Muscle layer of duodenum (tissue), 2 donors: ENCODE measurements around the gene CADPS.

Source experiments
- H3K27ac ChIP-seq: one replicate; pipeline ENCODE4 v1.7.0; 2013; ENCODE audit warnings: mild to moderate bottlenecking, low read length
- H3K27me3 ChIP-seq: one replicate; pipeline ENCODE4 v1.7.0; 2013; ENCODE audit warnings: low read depth, mild to moderate bottlenecking, control low read depth, low read length
- H3K36me3 ChIP-seq, 2 donors: one replicate each; pipeline ENCODE4 v1.7.0; 2013; ENCODE audit warnings: low read length in 2 of 2, control low read depth in 1 of 2, mild to moderate bottlenecking in 1 of 2; ENCODE audit not compliant: insufficient read depth in 2 of 2, control insufficient read depth in 1 of 2
- H3K4me1 ChIP-seq, 2 donors: one replicate each; pipeline ENCODE4 v1.7.0; 2013; ENCODE audit warnings: low read length in 2 of 2, mild to moderate bottlenecking in 2 of 2, control low read depth in 1 of 2, moderate library complexity in 1 of 2; ENCODE audit not compliant: insufficient read depth in 2 of 2, control insufficient read depth in 1 of 2
- H3K4me3 ChIP-seq, 2 donors: one replicate each; pipeline ENCODE4 v1.7.0; 2013; ENCODE audit warnings: low read length in 2 of 2, low read depth in 1 of 2, mild to moderate bottlenecking in 1 of 2
- H3K9me3 ChIP-seq, 2 donors: one replicate each; pipeline ENCODE4 v1.7.0; 2013; ENCODE audit warnings: low read length in 2 of 2, control low read depth in 1 of 2, mild to moderate bottlenecking in 1 of 2; ENCODE audit not compliant: control insufficient read depth in 1 of 2
- donor health status: healthy.

The CADPS gene

DNA sequence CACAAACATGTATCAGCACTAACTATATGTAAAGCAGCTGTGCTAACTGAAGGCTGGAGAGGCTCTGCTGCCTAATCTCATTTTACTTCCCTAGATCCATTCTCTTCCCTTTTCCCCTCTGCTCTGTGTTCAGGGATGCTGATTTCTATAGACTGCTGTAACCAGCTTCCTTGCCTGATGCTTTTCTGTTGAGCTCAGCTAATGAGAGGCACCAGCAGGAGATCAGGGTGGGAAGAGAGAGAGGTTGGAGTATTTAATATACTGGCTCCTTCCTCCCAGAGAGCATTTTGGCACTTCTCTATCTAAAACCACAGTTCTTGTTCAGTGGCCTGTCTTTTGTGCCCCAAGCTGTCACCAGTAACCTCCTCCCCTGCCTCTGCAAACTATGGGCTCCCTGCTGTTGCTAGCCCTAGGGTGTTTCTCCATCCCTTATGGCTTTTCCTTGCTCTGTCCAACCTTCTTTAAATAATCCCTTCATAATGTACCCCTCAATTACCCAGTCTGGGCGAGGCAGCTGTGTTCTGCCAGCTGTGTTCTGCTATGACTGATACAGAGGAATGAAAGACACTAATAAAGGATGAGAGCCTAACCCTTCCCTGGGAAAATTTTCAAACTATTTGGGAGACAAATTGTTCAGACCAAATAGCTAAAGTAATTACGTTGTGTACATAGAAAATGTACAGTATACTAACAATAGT, 69.5 kb downstream of the CADPS start:
- Histone ChIP-seq H3K36me3 (no peaks in the 10 kb centered on the region), H3K4me1 (no peaks in the 10 kb centered on the region), H3K27ac (no peak overlapping the region), H3K4me3 (no peak overlapping the region), H3K27me3 (no peaks in the 10 kb centered on the region), H3K9me3 (no peaks in the 10 kb centered on the region)

GRCh38 chr3:62805106-62805505, 70.1 kb downstream of the CADPS start:
- Histone ChIP-seq H3K4me1 (no peaks in the 10 kb centered on the region), H3K27me3 (no peaks in the 10 kb centered on the region), H3K4me3 (no peak overlapping the region), H3K36me3 (no peaks in the 10 kb centered on the region), H3K9me3 (no peaks in the 10 kb centered on the region), H3K27ac (no peak overlapping the region)

GRCh38 chr3:62803276-62803675, 71.9 kb downstream of the CADPS start:
- no peak overlapping the region for H3K27ac ChIP-seq
- H3K27me3 ChIP-seq, result no peaks in the 10 kb centered on the region
- H3K4me3 ChIP-seq, result no peak overlapping the region
- no peaks in the 10 kb centered on the region for H3K9me3 ChIP-seq
- no peaks in the 10 kb centered on the region for H3K36me3 ChIP-seq
- no peaks in the 10 kb centered on the region for H3K4me1 ChIP-seq

DNA sequence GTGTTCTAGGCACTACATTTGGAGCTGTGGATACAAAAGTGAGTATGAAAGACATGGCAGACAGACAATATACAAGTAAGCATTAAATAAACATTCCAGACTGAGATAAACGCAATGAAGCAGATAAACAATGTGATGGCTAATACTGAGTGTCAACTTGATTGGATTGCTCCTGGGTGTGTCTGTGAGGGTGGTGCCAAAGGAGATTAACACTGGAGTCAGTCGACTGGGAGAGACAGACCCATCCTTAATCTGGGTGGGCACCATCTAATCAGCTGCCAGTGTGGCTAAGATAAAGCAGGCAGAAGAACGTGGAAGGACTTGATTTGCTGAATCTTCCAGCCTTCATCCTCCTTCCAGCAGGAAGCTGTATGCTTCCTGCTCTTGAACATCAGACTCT, 77.2 kb downstream of the CADPS start:
- Histone ChIP-seq H3K27ac (no peak overlapping the region), H3K36me3 (no peaks in the 10 kb centered on the region), H3K4me1 (no peaks in the 10 kb centered on the region), H3K4me3 (no peak overlapping the region), H3K27me3 (no peaks in the 10 kb centered on the region), H3K9me3 (no peaks in the 10 kb centered on the region)

DNA sequence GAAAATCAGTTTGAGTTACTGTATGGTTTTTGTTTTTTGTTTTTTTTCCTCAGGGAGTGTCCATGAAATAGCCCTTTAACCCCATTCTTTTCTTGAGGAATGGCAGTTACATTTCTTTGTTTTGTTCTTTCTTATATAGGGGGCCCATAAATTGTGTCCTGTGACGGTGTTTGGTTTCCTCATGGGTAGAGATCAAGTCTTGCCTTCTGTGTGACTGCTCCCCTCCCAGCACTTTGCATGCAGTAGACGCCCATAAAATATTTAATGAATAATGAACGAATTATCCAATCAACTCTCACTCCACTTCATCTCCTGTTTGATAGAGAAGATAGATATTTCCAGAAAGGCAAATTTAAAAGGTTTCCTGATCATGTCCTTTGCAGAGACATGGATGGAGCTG, 78.1 kb downstream of the CADPS start:
- Histone ChIP-seq H3K4me3 (no peak overlapping the region), H3K9me3 (no peaks in the 10 kb centered on the region), H3K27ac (no peak overlapping the region), H3K4me1 (no peaks in the 10 kb centered on the region), H3K36me3 (no peaks in the 10 kb centered on the region), H3K27me3 (no peaks in the 10 kb centered on the region)

- H3K4me1 ChIP-seq, result no peaks in the 10 kb centered on the region
- no peak overlapping the region for H3K4me3 ChIP-seq
- no peak overlapping the region for H3K27ac ChIP-seq
- H3K9me3 ChIP-seq, result no peaks in the 10 kb centered on the region
- H3K27me3 ChIP-seq, result no peaks in the 10 kb centered on the region
- no peaks in the 10 kb centered on the region for H3K36me3 ChIP-seq
Observed at GRCh38 chr3:62795978-62796657, 79.1 kb downstream of the CADPS start.

DNA sequence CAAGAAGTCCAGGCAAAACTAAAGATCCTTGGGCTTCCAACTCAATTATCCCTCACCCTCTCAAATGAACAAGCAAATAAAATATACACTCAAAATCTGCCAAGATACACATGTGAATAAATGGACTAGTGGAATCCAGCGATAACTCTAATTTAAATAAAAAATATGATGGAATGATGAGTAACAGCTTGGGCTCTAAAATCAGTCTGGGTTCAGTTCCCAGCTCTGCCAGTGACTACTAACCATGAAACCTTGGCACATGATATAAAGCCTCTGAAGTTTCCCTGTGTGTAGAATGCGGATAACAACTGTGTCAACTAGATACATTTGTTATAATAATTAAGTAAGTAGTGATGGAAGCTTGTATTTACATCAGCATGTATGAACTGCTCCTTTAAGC, 81.3 kb downstream of the CADPS start:
- no peaks in the 10 kb centered on the region for H3K4me1 ChIP-seq
- H3K9me3 ChIP-seq, result no peaks in the 10 kb centered on the region
- no peak overlapping the region for H3K27ac ChIP-seq
- no peaks in the 10 kb centered on the region for H3K36me3 ChIP-seq
- no peaks in the 10 kb centered on the region for H3K27me3 ChIP-seq
- no peak overlapping the region for H3K4me3 ChIP-seq

GRCh38 chr3:62785384-62785783, 89.8 kb downstream of the CADPS start:
- Histone ChIP-seq H3K4me3 (no peak overlapping the region), H3K27me3 (no peaks in the 10 kb centered on the region), H3K27ac (no peak overlapping the region), H3K36me3 (no peaks in the 10 kb centered on the region), H3K9me3 (no peaks in the 10 kb centered on the region), H3K4me1 (no peaks in the 10 kb centered on the region)

- no peaks in the 10 kb centered on the region for H3K9me3 ChIP-seq
- H3K36me3 ChIP-seq, result no peaks in the 10 kb centered on the region
- no peaks in the 10 kb centered on the region for H3K4me1 ChIP-seq
- no peak overlapping the region for H3K27ac ChIP-seq
- H3K27me3 ChIP-seq, result no peaks in the 10 kb centered on the region
- no peak overlapping the region for H3K4me3 ChIP-seq
Observed at GRCh38 chr3:62781121-62781520, 94.1 kb downstream of the CADPS start.

- H3K4me1 ChIP-seq, result no peaks in the 10 kb centered on the region
- no peak overlapping the region for H3K27ac ChIP-seq
- no peaks in the 10 kb centered on the region for H3K36me3 ChIP-seq
- H3K9me3 ChIP-seq, result no peaks in the 10 kb centered on the region
- H3K4me3 ChIP-seq, result no peak overlapping the region
- no peaks in the 10 kb centered on the region for H3K27me3 ChIP-seq
Observed at GRCh38 chr3:62777674-62778073, 97.5 kb downstream of the CADPS start.

DNA sequence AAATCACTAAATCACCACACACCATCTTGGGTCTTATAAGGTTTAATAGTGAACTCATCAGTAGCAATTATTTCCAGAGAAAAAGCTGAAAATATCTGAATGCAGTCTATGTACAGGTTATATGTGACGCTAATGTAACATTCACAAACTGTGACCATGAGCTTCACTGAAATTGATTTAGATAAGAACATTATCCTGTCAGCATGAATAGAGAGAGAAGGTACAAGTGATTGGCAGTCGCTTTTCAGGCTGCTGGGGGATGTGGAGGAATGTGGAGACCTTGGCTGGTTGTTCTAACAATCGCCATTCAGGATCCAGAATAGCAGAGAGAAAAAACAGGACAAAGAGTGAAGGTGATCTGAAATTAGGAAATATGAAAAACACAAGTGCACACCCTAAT, 98.1 kb downstream of the CADPS start:
- Histone ChIP-seq H3K27me3 (no peaks in the 10 kb centered on the region), H3K27ac (no peak overlapping the region), H3K4me1 (no peaks in the 10 kb centered on the region), H3K4me3 (no peak overlapping the region), H3K36me3 (no peaks in the 10 kb centered on the region), H3K9me3 (no peaks in the 10 kb centered on the region)

DNA sequence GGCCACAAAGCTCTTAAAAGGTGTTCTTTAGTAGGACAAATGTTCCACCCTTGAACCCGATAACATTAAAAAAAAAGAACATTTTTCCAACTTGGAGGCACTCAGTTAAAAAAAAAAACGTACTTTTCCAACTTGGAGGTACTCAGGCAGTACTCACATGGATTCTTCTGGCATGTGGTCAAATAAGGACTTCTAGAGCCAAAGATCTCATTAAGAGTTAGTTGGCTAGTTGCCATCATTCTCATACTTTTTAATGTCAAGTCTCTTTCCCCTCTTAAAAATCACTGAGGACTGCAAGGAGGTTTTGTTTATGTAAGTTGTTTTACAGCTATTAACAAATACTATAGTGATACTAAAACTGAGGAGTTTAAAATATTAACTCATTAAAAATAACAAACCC, 101.0 kb downstream of the CADPS start:
- Histone ChIP-seq H3K9me3 (no peaks in the 10 kb centered on the region), H3K27me3 (no peaks in the 10 kb centered on the region), H3K36me3 (no peaks in the 10 kb centered on the region), H3K4me3 (no peak overlapping the region), H3K4me1 (no peaks in the 10 kb centered on the region), H3K27ac (no peak overlapping the region)
